Kidney capillary endothelial cell (primary cell): Measurements from ENCODE around the gene SPTBN5.

Source experiments
- DNase-seq: peaks from one replicate; pipeline ENCODE4 v3.0.0-alpha.2; 2018; ENCODE audit warnings: low spot score

The SPTBN5 gene

DNA sequence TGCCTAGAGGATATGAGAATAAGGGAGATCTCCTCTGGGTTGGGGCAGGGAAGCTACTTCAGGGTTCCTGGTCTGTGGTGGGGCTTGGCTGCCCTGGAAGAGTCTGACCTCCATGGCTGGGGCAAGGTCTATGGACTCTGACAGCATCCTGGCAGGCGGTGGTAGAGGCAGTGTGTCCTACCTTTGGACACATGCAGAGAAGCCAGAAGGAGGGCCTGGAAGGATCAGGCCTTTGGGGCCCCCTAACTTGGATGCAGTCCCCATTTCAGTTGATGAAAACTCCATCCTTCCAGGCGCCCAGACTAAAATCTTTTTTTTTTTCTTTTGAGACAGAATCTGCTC, 10.4 kb downstream of the SPTBN5 start:
- DNase-seq: no peak

DNA sequence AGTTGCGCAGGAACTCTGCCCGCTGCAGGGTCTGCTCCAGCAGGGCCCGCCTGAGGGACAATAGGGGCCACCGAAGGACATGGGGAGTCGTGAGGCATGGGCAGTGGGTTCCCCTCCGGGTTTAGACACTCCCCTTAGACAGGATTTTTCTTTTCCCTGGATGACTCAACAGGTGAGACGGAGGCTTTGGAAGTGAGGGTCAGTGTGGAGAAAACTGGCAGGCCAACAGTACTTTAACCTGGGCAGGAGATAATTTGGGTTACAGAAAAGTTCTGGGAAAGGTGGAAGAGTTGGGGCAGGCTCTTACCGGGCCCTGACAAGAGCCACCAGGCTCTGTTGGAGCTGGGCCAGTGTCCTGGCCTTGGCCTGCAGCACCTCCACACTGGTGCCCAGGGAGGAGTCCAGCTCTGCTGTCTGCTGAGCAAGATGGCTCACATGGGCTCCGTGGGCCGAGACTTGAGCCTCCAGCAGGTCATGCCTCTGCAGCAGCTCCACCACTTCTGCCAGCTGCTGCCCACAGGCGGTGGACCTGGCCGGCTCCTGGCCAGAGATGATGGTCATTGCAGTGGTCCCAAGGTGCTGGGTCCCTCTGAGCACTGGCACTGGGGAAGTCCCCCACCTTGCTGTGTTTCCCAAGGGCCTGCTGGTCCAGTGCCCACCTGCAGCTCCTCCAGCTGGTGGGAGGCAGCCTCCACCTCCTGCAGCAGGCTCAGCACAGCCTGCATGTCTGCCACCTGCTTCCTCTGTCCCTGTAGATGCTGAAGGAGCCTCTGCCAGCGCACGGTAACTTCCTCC, 11.0 kb downstream of the SPTBN5 start:
- DNase-seq: no peak

DNA sequence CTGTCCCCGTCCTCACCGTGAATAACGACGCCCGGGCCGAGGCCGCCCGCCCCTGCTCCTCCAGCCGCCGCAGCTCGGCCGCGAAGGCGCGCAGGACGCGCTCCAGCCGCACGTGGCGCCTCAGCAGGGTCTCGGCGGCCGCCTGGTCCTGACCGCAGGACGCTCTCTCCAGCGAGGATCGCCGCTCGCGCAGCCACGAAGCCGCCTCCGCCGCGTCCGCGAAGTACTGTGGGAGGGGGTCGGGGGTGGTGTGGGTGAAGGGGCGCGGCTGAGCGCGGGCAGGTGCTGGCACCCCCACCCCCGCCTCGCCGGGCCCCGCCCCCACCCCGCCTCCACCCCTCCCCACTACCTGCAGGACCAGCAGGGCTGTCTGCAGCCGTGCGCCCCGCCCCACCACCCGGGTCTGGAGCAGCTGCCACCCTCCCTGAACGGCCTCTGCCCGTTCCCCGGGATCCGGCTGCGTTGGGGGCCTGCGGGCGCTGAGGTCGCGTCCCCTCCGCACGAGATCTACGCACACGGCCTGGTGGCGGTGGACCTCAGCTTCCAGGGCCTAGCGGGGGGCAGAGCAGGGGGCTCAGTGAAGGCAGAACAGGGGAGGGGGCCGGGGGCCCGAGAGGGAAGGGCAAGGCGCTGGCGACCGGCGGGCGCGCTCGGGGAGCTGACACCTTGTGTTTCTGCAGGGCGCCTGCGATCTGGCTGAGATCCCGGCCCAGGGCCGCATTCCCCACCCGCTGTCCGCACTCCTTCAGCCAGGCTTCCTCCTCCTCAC, 11.7 kb downstream of the SPTBN5 start:
- no peak for DNase-seq

DNA sequence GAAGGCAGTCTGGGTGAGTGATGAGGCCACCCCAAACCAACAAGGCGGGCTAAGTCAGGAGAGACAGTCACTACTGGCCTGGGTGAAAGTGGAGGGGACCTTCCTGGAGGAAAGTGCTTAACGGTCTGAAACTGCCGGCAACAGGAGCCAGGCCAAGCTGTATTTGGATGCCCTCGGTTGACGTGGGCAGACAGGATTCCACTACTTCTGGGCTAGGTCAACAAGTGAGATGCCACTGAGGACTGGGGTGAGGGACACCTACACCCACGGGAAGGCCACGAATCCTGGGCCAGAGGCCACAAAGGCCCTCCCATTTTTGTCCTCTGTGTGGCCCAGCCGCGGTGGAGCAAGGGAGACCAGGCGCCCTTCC, 12.3 kb downstream of the SPTBN5 start:
- no peak for DNase-seq

DNA sequence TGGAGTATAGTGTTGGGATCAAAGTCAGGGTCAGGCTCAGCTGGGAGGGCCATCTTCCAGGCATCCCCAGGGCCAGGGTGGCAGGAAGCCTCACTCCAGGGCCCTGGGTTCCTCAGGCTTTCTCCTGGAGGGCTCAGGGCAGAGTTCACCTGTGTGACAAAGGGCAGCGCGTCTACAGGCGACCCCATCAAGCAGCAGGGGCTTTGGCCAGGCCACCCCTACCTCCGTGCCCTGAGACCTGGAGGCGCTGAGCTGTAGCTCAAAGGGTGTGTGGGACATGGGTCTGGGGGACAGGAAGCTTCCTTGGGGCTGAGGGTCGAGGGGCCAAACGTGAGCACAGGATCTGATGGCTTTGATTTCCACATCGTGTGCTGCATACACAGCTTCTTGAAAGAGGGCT, 12.8 kb downstream of the SPTBN5 start:
- DNase-seq: no peak

DNA sequence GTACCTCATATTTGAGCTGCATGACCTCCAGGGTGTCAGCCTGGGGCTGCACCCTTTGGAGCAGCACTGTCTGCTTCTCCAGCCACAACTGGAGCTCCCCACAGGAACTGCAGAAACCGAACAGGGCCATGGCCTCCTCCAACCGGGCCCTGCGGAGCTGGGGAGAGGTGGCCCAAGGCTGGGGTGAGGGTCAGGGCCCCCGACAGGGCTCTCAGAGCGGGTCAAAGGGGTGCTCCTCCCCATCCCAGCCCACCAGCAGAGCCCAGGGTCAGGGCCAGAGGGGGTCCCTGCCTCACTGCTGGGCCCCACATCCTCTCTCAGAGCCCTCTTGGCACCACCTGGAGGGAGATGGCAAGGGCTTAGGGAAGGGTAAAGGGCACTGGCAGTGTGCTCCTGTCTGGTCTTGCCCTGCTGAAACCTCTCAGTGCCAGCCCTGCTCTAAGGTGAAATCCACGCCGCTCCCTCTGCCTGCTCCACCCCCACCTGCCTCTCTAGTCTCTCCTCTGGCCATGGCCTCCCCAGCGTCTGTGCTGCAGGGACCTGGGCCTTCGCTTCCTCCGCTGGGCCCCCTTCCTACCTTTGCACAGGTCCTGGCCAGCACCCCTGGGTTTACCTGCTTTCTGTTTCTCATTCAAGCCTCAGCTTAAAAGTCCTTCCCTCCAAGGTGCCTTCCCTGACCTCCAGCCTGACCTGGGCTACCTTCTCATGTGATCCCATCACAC, 13.5 kb downstream of the SPTBN5 start:
- DNase-seq: no peak

DNA sequence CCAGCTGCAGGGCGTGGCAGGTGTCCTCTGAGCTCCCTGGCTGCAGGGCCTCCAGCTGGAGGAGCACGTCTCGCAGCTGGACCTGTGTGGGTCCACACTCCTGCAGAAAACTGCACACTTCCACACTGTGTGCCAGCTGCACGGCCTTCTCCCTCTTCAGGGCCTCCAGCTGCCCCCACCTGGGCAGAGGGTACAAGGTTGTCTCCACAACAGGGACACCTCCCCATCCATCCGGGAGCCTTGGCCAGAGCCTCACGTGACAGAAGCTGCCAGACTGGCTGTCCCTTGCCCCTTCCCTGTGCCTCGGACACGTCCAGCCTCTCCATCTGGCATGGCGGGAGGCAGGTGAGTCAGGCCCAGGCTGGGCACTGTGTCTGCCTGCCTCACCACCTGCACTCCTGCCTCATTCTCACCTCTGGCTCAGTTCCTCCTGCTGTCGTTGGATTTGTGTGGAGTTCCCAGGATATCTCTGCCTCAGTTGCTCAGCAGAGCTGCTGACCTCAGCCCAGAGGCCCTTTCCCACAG, 14.5 kb downstream of the SPTBN5 start:
- DNase-seq: no peak

DNA sequence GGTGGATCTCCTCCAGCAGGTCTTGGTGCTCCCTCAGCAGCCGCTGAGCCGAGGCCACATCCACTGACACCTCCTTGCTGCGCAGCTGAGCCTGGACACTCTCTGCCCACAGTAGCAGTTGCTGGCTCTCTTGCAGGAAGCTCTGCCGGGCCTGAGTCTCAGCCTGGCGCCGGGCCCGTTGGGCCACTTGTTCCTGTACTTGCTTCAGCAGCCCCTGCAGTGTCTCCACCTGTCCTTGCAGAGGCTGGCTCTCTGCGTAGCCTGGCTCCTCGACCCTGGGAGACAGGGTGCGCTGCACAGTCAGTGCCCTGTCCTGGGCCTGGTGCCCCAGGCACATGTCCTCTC, 15.5 kb downstream of the SPTBN5 start:
- no peak for DNase-seq

DNA sequence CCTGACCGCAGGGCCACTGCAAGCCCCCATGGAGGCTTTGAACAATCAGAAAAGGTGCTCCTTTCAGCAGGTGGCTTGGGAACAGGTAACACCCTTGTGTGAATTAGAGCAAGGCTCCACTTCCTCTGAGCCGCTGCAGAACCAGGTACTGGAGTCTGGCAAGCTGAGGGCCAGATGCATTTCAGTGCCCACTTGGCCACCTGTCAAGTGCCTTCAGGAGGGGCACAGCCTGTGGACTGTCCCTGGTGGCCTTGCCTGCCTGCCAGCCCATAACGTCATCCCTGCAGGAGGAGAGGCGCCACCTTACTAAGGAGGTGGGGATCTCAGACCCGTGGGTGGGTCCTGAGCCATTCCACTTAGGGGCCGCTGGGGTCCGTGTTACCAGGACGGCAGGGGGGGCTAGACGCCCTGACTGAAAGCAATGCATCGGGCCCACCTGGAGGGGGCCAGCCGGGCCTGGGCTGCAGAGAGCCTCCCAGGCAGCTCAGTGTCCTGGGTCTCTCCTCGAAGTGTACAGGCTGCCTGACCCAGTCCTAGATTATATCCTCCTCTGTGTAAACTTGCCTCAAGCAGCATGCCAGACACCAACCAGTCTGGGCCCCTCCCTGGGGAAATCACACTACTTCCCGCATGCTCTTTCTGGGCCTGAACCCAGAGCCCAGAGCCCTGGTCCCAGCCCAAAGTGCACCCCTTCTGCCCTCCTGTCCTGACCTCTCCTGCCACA, 16.1 kb downstream of the SPTBN5 start:
- no peak for DNase-seq

DNA sequence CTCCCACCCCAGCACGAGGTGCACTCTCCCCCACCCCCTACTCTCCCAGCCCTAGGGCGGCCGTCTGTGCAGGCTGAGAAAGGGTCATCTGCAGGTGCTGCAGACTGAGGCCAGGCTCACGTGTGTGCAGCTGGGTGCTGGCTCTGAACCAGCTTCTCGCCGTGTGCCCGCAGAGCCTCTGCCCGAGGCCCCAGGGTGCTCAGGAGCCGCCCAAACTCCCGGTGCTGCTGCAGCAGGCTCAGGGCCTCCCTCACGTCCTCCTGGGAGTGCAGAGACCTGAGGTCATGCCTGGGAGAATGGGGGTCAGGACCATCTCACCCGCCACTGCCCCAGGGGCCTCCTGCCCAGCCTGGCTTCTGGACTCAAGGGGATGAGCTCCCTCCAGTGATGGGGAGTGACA, 17.2 kb downstream of the SPTBN5 start:
- no peak for DNase-seq

DNA sequence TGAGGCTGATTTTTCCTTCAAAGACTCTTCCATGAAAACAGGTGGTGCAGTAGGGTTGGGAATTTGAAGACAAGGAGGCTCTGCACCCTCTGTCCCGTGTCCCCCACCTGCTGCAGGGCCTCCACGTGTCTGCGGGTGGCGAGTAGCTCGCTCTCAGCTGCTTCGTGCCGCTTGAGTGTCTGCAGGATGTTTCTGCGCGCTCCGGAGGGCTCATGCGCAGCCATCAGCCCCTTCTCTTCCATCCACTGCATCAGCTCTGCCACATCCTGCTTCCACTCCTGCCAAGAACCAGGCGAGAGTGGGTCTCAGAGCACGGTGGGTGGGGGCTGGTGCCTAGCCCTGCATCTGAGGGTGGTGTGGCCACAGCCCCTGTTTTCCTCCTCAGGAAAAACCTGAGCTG, 17.8 kb downstream of the SPTBN5 start:
- DNase-seq: no peak

DNA sequence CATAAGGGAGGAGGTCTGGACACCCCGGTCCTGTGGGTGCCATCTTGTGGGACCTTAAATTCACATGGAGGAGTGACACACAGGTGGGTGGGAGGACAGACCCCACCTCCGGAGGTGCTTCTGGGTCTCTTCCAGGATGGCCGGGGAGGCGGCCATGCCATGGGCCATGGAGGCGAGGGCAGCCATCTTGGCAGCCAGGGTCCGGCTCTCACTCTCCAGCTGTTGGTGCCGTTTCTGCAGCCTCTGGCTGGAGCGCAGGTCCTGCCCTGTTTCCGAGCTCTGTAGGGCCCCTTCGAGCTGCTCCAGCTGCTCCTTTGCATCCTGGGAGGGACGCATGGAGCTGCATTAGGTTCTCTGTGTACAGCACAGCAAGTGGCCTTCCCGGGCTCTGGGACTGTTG, 19.1 kb downstream of the SPTBN5 start:
- DNase-seq: no peak

DNA sequence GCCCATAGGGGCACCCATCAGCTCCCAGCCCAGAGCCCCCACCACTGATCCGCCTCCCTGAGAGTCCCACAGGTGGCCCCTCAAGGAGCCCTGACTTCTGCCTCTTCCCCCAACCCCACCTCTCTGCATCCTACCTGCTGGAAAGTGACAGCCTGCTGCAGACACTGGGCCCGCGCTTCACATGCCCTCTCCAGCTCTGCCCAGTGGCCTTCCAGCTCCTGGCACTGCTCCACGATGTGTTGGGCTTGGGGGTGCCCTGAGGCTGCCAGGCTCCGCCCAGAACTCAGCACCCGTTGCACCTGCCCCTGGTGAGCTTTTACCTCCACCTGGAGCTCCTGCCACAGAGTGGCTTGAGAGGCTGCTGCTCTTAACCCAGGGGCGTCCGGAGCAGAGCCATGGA, 20.1 kb downstream of the SPTBN5 start:
- DNase-seq: no peak

DNA sequence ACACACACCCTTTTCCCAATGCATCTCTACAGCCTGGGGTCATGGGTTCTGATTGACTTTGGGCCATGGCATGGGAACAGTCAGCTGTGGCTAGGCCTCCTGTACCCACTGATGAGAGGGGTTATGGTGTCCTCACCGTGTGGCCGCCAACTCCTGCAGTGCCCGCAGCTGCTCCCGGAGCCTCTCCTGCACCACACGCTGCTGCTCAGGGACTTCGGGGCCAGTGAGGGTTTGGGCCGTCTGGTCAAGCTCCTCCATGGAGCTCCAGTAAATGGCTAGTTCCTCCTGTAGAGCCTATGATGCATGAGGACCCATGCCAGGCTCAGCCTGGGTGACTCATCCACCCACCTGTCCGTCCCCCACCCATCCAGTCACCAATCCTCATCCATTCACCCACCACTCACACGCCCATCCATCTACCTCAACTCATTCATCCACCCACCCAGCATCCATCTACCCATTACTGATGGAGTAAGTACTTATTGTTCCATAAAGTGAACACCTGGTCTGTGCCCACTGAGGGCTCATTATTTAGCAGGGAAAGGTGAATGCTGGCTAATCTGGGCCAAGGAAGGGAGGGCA, 21.6 kb downstream of the SPTBN5 start:
- no peak for DNase-seq

DNA sequence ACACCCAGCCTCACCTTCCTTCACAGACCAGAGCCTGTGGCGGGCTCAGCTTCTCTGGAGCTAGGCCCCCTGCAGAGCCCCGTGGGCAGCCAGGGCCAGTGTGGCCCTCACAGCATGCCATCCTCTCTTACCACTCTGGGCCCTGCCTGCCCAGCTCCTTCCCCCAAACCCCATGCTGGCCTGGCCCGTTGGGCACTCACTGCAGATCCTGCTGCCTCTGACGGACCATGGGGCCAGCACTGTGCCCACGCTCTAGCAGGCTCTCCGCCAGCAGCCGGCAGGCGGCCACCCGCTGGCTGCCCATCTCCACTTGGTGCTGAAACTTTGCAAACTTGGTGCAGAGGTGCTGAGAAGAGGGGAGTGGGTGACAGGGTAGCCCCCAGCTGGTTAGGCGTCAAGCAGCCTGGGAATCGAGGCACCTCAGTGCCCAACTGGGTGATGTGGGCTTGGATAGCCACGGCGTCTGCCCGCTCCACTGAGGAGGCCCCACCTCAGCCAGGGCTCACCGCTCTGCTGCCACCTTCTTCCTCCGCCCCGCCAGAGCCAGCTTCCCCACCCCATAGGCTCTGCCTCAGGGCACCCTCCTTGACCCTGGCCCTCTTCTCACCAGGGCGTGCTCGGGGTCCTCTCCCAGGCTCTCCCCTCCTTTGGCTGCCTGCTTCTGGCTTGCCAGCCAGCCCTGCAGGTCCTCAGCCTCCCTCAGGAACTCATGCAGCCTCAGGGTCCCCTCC, 22.5 kb downstream of the SPTBN5 start:
- no peak for DNase-seq

DNA sequence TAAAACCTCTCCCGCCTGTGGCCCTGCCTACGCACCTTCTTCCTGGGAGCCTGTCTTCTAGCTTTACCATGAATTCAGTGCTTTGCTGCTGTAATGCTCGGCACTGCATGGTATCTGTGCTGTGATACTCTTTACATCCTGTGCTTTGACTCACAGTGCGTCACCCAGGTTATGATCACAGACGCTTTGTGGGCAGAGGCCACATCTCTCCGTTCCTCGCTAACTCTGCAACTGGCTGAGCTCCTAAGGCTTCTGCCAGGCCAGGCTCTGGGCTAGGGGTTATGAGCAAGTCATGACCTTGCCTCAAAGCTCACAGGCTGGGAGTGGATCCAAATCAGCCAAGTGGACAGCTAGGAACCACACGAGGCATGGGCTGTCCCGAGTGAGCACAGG, 23.2 kb downstream of the SPTBN5 start:
- DNase-seq: no peak

DNA sequence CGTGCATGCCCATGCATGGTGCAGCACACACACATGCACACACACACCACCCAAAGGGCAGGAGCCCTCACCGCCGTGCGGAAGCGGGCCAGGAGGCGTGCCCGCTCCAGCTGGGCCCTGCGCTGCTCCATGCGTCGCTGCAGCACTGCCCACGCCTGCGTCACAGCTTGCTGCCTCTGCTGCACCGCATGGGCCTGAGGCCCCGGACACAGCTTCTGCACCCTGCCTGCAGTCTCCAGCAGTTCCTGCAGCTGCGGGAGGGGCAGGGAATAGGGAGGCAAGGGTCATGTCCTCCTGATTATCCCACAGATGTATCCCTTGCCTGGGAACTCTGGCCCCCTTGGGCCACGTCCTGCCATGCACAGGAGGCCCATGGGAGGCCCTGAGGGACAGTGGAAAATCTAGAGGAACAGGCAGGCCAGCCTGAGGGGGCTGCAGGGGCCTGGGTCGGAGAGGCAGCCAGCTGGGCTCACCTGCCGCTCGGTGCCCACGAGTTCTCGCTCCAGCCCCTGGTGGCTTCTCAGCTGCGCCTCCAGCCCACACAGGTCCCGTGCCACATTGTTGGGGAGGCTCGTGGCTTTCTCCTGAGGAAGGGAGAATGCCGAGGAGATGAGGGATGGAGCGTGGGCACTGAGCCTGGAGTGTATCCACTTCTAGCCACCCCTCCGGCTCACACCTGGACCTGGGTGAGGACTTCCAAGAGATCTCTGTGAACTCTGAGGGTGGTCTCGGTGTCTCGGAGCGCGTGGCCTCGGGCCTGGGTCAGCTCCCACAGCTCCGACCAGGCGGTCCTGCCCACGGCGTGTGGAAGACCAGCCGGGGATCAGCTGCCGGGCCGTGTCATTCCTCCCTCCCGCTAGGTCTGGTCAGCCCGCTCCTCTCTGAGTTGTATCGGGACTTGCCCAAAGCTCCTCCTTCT, 23.8 kb downstream of the SPTBN5 start:
- no peak for DNase-seq

DNA sequence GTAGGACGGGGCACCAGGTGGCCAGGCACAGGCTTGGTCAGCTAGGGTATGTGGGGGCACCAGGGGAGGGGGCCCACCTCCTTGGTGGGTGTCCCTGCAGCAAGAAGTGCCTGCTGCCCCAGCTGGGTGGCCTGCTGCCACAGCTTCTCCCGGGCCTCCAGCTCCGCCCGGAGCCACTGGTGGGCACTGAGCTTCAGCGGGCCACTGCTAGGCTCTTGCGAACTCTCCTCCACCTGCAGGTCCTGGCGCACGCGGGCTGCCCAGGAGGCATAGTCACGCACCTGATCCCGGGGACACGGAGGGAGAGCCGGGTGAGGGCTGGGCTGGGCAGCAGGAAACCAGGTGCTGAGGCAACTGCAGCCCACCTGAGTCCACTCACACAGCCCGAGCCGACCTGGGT, 25.5 kb downstream of the SPTBN5 start:
- DNase-seq: no peak

DNA sequence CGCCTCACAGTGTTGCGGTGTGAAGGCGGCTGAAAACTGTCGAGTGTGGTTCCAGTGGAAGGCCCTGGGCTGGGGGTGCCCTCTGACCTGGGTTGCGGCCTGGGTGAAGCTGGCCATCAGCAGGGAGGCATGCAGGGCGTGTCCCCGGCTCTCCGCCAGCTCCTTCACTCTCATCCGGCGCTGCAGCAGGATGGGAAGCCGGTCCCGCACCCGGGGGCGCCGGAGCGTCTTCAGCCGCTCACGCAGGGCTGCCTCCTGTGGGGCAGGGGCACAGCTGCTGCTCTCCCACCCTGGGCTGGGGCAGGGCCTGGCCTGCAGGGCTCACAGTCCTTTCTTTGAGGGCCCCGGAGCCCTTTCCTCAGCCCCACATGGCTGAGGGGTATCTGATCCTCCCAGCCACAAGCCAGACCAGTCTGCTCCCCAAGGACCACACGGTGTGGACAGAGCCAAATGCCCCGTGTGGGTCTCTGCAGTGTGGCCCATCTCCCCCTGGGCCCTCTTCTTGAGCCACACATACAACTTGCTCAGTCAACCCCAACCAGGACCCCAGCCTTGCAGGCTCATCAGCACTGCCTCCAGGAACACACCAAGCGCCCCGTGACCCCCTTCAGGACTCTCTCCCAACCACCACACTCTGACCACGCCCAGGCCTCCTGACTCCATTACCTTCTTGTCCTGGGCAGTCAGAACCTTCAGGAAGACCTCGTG, 26.8 kb downstream of the SPTBN5 start:
- no peak for DNase-seq

DNA sequence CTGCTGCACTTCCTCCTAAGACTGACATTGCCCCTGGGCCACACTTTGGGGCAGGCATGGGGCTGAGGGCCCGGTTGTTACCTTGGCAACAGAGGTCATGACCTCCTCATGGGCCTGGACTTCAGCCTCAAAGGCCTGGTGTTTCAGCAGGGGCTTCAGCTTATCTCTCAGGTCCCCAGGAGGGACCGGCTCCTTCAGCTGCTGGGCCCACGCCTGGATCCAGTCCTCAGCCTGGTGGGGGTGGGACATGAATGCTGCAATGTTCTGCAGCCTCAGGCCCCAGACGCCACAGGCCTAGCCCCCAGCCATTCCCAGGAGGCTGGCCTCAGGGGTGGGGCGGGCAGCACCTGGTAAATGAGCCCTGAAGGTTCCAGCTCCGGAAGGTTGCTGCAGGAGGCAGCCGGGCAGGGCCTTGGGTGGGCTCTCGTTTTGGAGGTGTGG, 27.6 kb downstream of the SPTBN5 start:
- DNase-seq: no peak
